IMR-90 (cell line): ENCODE results near the gene ABCD1. TPM values are rescaled to one million over a fixed set of nuclear protein-coding genes. Genes with fewer than 3 reads are reported as not detected.

Experiments
- ATAC-seq: fragments of 200-7000 bp; cut with Tn5 transposase; 2 replicates; pipeline ENCODE4 v1.9.1; 2020; ENCODE audit warnings: low read depth, mild to moderate bottlenecking, moderate library complexity
- BruUV-seq: library from RNA; stranded (reverse); fragments of 400-500 nt; replicated peaks from 2 replicates; lab custom pipeline; 2021; lab: Mats Ljungman, UMichigan
- CTCF ChIA-PET: fragments of 300-600 bp; formaldehyde crosslinking; extraction: SDS; loops from one replicate; lab custom pipeline; 2021; ENCODE audit warnings: antibody characterized with exemption; lab: Yijun Ruan, JAX
- POLR2A ChIA-PET: fragments of 300-600 bp; sonication (Branson Sonifier 250); formaldehyde crosslinking; loops from one replicate; lab custom pipeline; 2022; ENCODE audit warnings: antibody characterized with exemption; ENCODE audit not compliant: unreplicated experiment; lab: Charles Lee
- DNase-seq: peaks from one replicate; pipeline ENCODE4 v3.0.0; 2013
- H2AFZ ChIP-seq: replicated peaks from 2 replicates; pipeline ENCODE3; 2013; ENCODE audit warnings: low read length, mild to moderate bottlenecking; ENCODE audit not compliant: poor library complexity
- H2AK5ac ChIP-seq: 2 replicates; pipeline ENCODE4 v1.6.1; 2013; ENCODE audit warnings: low read depth, low read length, inconsistent platforms
- H2AK9ac ChIP-seq: replicated peaks from 2 replicates; pipeline ENCODE3; 2013; ENCODE audit warnings: mild to moderate bottlenecking, low read depth, low read length, moderate library complexity; ENCODE audit not compliant: poor library complexity
- H2BK120ac ChIP-seq: 2 replicates; pipeline ENCODE4 v1.6.1; 2013; ENCODE audit warnings: low read depth, low read length, inconsistent platforms
- H2BK15ac ChIP-seq: 3 replicates; pipeline ENCODE4 v1.6.1; 2013; ENCODE audit warnings: low read depth, low read length, inconsistent platforms
- H2BK20ac ChIP-seq: 2 replicates; pipeline ENCODE4 v1.6.1; 2013; ENCODE audit warnings: low read depth, mild to moderate bottlenecking, inconsistent platforms, low read length, moderate library complexity
- H2BK5ac ChIP-seq: 2 replicates; pipeline ENCODE4 v1.6.1; 2013; ENCODE audit warnings: mild to moderate bottlenecking, low read depth, low read length, inconsistent platforms; ENCODE audit not compliant: poor library complexity, severe bottlenecking
- H3K14ac ChIP-seq: replicated peaks from 2 replicates; pipeline ENCODE4 v1.6.1; 2013; ENCODE audit warnings: low read depth, low read length, inconsistent platforms
- H3K18ac ChIP-seq: 2 replicates; pipeline ENCODE4 v1.6.1; 2013; ENCODE audit warnings: low read depth, low read length, control low read depth
- H3K23ac ChIP-seq: 2 replicates; pipeline ENCODE4 v1.6.1; 2013; ENCODE audit warnings: low read depth, low read length, inconsistent platforms
- H3K27ac ChIP-seq: 2 replicates; pipeline ENCODE4 v1.5.1; 2013; ENCODE audit warnings: mild to moderate bottlenecking, control low read depth, low read length; ENCODE audit not compliant: insufficient read depth
- H3K27me3 ChIP-seq: 2 replicates; pipeline ENCODE4 v1.6.1; 2013; ENCODE audit warnings: low read length; ENCODE audit not compliant: control insufficient read depth, insufficient read depth
- H3K36me3 ChIP-seq: 2 replicates; pipeline ENCODE4 v1.6.1; 2013; ENCODE audit warnings: low read length, mixed read lengths; ENCODE audit not compliant: control insufficient read depth, insufficient read depth
- H3K4ac ChIP-seq: 2 replicates; pipeline ENCODE4 v1.6.1; 2013; ENCODE audit warnings: low read depth, low read length, inconsistent platforms
- H3K4me1 ChIP-seq: 2 replicates; pipeline ENCODE4 v1.6.1; 2013; ENCODE audit warnings: low read length, mixed read lengths; ENCODE audit not compliant: control insufficient read depth, insufficient read depth
- H3K4me2 ChIP-seq: 2 replicates; pipeline ENCODE4 v1.6.1; 2013; ENCODE audit warnings: low read depth, mild to moderate bottlenecking, control low read depth, low read length, moderate library complexity
- H3K4me3 ChIP-seq: 2 replicates; pipeline ENCODE4 v1.5.1; 2013; ENCODE audit warnings: low read depth, mild to moderate bottlenecking, control low read depth, low read length, moderate library complexity; ENCODE audit not compliant: insufficient read depth
- H3K56ac ChIP-seq: 2 replicates; pipeline ENCODE4 v1.6.1; 2013; ENCODE audit warnings: low read length, inconsistent platforms; ENCODE audit not compliant: insufficient read depth; ENCODE audit errors: extremely low read depth
- H3K79me1 ChIP-seq, 2 experiments: 2 replicates each; pipeline ENCODE4 v1.6.1; 2013; ENCODE audit warnings: low read length in 2 of 2, inconsistent platforms in 1 of 2, low read depth in 1 of 2
- H3K9ac ChIP-seq: 2 replicates; pipeline ENCODE4 v1.6.1; 2013; ENCODE audit warnings: low read depth, low read length, control low read depth
- H3K9me1 ChIP-seq: 2 replicates; pipeline ENCODE4 v1.6.1; 2013; ENCODE audit warnings: low read length, inconsistent platforms; ENCODE audit not compliant: insufficient read depth
- H3K9me3 ChIP-seq: 2 replicates; pipeline ENCODE4 v1.6.1; 2013; ENCODE audit warnings: low read length; ENCODE audit not compliant: control insufficient read depth, insufficient read depth
- H4K20me1 ChIP-seq: 2 replicates; pipeline ENCODE4 v1.6.1; 2013; ENCODE audit warnings: low read length, inconsistent platforms; ENCODE audit not compliant: insufficient read depth
- H4K5ac ChIP-seq: 2 replicates; pipeline ENCODE4 v1.6.1; 2013; ENCODE audit warnings: mild to moderate bottlenecking, low read depth, low read length, control low read depth
- H4K8ac ChIP-seq, 2 experiments: 2 replicates each; pipeline ENCODE4 v1.6.1; 2013; ENCODE audit warnings: low read depth in 2 of 2, low read length in 2 of 2, control low read depth in 1 of 2, inconsistent platforms in 1 of 2
- H4K91ac ChIP-seq: 2 replicates; pipeline ENCODE4 v1.6.1; 2013; ENCODE audit warnings: low read depth, low read length, inconsistent platforms; ENCODE audit not compliant: insufficient read depth
- MAZ ChIP-seq: IDR thresholded peaks from 2 replicates; pipeline ENCODE4 v1.6.1; 2012; ENCODE audit warnings: low read depth, mild to moderate bottlenecking, low read length, improper control_type of control experiment, moderate library complexity, borderline replicate concordance
- NFE2L2 ChIP-seq: fragments of 150-350 bp; IDR thresholded peaks from 2 replicates; pipeline ENCODE4 v1.6.1; 2016; ENCODE audit warnings: low read depth, mild to moderate bottlenecking, low read length
- POLR2A ChIP-seq: IDR thresholded peaks from 2 replicates; pipeline ENCODE4 v1.6.1; 2012; ENCODE audit warnings: mild to moderate bottlenecking, low read depth, low read length
- RCOR1 ChIP-seq: IDR thresholded peaks from 2 replicates; pipeline ENCODE4 v1.6.1; 2012; ENCODE audit warnings: mild to moderate bottlenecking, low read length, improper control_type of control experiment; ENCODE audit not compliant: insufficient replicate concordance
- WGBS, 2 experiments: methylation state at CpG; one replicate each; pipeline versions ENCODE4 v1.1.5 to v1.1.7; 2013; ENCODE audit warnings: missing lambda C conversion rate in 2 of 2; ENCODE audit not compliant: insufficient read length in 1 of 2; ENCODE audit errors: extremely low coverage in 2 of 2; 5-methylcytosine and 5-hydroxymethylcytosine counted together
- dilution Hi-C: fragments of 300-500 bp; cut with HindIII; formaldehyde crosslinking; loops from one replicate; pipeline ENCODE4 v1.14.3; 2018; ENCODE audit warnings: low sequenced_read_pairs; ENCODE audit not compliant: unreplicated experiment
- in situ Hi-C: fragments of 300-500 bp; cut with MboI; formaldehyde crosslinking; loops from 3 replicates; pipeline ENCODE4 v1.14.3; 2019; ENCODE audit warnings: low sequenced_read_pairs, inconsistent platforms, mixed read lengths
- intact Hi-C: fragments of 100-400 bp; cut with micrococcal nuclease; formaldehyde crosslinking; loops from 2 replicates; pipeline ENCODE4 v1.10.0; 2022
- polyA plus RNA-seq, 3 experiments: library from polyadenylated mRNA; depleted of rRNA; stranded (reverse); fragments of >200 nt; gene quantifications; 2 replicates each; pipeline ENCODE4 v1.2.3, GENCODE V29; 2012; ENCODE audit warnings: low replicate concordance in 1 of 3
- total RNA-seq: library from RNA; depleted of rRNA; stranded (reverse); fragments of >200 nt; gene quantifications from 2 replicates; pipeline ENCODE4 v1.2.3, GENCODE V29; 2012
- TF ChIP-seq, protein P1 (sequence below): fragments of 150-350 bp; IDR thresholded peaks from 2 replicates; pipeline ENCODE4 v1.6.1; 2016; ENCODE audit warnings: low read depth, mild to moderate bottlenecking, low read length, moderate library complexity, borderline replicate concordance

The ABCD1 gene
- total and polyA plus RNA-seq, 2 of the 4 experiments (the other 2 are of a cell fraction), result 4.3 to 7.0 TPM

- TF ChIP-seq, protein P1, sequence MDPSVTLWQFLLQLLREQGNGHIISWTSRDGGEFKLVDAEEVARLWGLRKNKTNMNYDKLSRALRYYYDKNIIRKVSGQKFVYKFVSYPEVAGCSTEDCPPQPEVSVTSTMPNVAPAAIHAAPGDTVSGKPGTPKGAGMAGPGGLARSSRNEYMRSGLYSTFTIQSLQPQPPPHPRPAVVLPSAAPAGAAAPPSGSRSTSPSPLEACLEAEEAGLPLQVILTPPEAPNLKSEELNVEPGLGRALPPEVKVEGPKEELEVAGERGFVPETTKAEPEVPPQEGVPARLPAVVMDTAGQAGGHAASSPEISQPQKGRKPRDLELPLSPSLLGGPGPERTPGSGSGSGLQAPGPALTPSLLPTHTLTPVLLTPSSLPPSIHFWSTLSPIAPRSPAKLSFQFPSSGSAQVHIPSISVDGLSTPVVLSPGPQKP, result no peak
These were observed 53.5 kb downstream of the ABCD1 start (continued) for GRCh38 chrX:153778181-153778580.

DNA sequence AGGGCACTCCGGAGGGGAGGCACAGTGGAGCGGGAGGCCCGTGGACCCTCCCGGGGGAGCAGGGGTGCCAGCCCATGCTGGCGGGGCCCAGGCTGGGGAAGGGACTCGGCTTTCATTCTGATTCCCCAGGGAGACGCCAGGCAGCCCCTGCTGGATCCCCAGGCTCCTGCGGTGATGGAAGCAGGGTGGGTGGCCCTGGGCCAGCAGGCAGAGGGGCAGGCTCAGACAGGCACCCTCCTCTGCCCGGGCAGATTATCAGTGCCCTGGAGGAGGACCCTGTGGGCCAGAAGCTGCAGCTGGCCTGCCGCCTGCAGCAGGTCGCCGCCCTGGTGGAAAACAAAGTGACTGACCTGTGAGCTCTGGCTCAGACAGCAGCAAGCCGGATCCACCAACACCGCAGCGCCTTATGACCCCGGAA is 54.0 kb downstream of the ABCD1 start:
- TF ChIP-seq POLR2A (no peak), MAZ (no peak), RCOR1 (no peak), NFE2L2 (no peak)
- no peak overlapping the region for H3K4ac ChIP-seq
- H4K20me1 ChIP-seq, result no peaks in the 10 kb centered on the region
- no peaks in the 10 kb centered on the region for H3K27me3 ChIP-seq
- H2BK15ac ChIP-seq, result no peak overlapping the region
- BruUV-seq, result no TSS peak
- H2BK120ac ChIP-seq, result no peak overlapping the region
- no peak overlapping the region for H3K27ac ChIP-seq
- no peak overlapping the region for H2BK5ac ChIP-seq
- no peak overlapping the region for H3K9ac ChIP-seq
- H3K79me1 ChIP-seq, result no peaks in the 10 kb centered on the region
- intact Hi-C loops (no loop called here), in situ Hi-C loops (no loop called here), dilution Hi-C loops (no loop called here)
- H3K14ac ChIP-seq, result no peak overlapping the region
- H2AK9ac ChIP-seq, result no peak overlapping the region
- H3K9me3 ChIP-seq, result no peaks in the 10 kb centered on the region; the same call in 1 of the 2 replicates
- H3K36me3 ChIP-seq, result peaks cover 4% of the 10 kb centered on the region; the same call in 1 of the 2 replicates
- no peak for DNase-seq
- no peak overlapping the region for H2BK20ac ChIP-seq
- no peak overlapping the region for H4K5ac ChIP-seq
- H3K56ac ChIP-seq, result no peak overlapping the region
- WGBS, 2 experiments, result 55% methylated on average over 4 of the region's 16 CpGs; no CpG with 5 or more reads in 1 of the 2 experiments
- H3K4me1 ChIP-seq, result no peaks in the 10 kb centered on the region
- ATAC-seq, result no peak
- ChIA-PET CTCF (no interaction called here), POLR2A (no interaction called here)
- no peak overlapping the region for H4K8ac ChIP-seq
- no peak overlapping the region for H3K4me2 ChIP-seq
- H3K4me3 ChIP-seq, result no peak overlapping the region
- no peak overlapping the region for H4K91ac ChIP-seq
- H3K23ac ChIP-seq, result no peak overlapping the region
- H3K18ac ChIP-seq, result no peak overlapping the region
- H2AK5ac ChIP-seq, result no peak overlapping the region
- H3K9me1 ChIP-seq, result no peaks in the 10 kb centered on the region
- peak overlapping the region; percentile 43 for H2AFZ ChIP-seq
